GM12873 (cell line): ENCODE measurements around the gene IFIH1.

Experiments
- TF ChIP-seq, protein P1 (sequence below): IDR thresholded peaks from 2 replicates; pipeline ENCODE4 v1.5.1; 2012; ENCODE audit warnings: low read depth, mild to moderate bottlenecking, moderate library complexity, low read length, control low read depth; ENCODE audit not compliant: insufficient read depth; ENCODE audit errors: missing control alignments

IFIH1 gene

DNA sequence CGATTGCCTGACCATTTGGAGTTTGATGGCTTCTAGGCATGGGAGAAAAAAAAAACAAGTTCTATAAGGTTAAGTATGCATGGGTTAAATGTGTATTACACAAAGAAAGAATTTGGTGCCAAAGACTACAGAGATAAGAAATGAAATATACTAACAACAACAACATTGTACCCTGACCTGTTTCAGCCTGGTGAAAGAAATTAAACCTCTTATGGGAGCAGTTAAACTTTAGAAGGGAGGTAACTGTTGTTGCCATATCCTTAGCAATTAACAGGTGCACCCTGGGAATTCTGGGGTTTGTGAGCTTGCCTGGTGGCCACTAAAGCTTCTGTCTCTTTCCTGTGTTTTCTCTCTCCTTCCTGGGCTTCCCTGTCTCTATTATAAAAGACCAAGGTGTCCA is 6.5 kb upstream of the IFIH1 start:
- TF ChIP-seq, protein P1, sequence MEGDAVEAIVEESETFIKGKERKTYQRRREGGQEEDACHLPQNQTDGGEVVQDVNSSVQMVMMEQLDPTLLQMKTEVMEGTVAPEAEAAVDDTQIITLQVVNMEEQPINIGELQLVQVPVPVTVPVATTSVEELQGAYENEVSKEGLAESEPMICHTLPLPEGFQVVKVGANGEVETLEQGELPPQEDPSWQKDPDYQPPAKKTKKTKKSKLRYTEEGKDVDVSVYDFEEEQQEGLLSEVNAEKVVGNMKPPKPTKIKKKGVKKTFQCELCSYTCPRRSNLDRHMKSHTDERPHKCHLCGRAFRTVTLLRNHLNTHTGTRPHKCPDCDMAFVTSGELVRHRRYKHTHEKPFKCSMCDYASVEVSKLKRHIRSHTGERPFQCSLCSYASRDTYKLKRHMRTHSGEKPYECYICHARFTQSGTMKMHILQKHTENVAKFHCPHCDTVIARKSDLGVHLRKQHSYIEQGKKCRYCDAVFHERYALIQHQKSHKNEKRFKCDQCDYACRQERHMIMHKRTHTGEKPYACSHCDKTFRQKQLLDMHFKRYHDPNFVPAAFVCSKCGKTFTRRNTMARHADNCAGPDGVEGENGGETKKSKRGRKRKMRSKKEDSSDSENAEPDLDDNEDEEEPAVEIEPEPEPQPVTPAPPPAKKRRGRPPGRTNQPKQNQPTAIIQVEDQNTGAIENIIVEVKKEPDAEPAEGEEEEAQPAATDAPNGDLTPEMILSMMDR = no peak

DNA sequence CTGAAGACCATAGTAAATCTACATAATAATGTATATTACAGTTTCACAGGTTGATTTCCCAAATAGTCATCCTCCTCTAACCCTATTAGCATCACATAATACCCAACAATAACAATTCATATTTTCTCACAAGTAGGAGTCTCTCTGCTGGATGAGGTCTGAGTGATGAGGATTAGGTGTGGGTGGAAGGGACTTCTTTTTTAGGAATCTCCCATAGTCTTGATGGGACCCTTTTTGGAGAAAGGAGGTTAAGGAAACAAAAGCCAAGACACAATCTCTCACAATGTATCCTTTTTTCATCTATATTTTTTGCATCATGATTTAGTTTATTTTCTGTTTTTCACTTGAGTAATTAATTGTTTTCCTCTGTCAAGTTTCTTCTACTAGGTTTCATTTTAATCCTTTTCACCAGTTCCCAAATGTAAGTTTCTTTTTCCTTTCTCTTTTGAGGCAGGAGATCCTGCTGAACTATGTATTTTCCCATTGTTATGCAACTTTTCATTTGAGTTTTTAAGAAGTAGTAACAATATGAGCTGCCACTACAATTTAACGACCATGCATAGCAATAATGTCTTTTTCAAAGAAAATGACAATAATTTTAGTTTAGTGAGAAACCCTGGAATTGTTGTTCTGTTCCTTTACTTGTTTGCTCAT is 2.5 kb upstream of the IFIH1 start:
- TF ChIP-seq, protein P1 = no peak

DNA sequence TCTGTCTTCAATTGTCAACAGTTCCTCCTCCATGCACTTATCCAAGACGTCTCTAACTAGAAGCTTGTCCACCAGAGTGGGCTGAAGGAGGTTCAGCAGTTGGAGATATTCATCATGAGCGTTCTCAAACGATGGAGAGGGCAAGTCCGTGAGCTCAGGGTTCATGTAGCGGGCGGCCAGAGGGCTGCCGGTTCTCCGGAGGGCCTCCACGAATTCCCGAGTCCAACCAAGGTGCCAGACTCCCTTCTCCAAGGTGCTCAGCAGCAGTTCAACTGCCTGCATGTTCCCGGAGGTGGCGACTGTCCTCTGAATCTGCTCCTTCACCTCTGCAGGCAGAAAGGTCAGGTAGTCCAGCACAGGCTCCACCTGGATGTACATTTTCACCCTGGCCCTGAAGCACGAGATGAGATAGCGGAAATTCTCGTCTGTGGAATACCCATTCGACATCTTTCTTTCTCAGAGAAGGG is 590 bp downstream of the IFIH1 start:
- TF ChIP-seq, protein P1 = no peak

DNA sequence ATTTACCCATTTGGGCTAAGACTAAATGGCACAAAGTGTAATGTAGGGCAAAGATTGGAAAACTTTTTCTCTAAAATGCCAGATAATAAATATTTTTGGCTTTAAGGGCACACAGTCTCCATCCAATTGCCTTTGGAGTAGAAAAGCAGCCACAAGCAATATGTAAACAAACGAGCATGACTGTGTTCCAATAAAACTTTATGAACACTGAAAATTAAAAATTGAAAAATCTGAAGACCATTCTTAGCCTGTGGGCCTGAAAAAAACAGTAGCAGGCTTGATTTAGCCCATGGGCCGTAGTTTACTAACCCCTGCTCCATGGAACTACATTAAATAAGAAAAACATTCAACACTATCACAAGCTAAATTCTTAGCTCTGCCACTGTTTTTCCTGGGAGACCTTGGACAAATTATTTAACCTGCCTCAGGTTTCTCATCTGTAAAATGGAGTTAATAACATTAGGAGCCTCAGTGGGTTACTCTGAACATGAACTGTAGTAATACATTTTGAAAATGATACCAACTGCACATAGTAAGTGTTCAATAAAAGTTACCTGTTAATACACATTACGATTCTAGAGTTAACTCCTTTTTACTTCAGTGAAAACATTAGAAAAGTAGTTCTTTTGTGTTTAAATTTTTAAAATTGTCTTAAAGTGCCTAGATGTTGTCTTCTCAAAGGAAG is 1.3 kb downstream of the IFIH1 start:
- TF ChIP-seq, protein P1 = no peak

DNA sequence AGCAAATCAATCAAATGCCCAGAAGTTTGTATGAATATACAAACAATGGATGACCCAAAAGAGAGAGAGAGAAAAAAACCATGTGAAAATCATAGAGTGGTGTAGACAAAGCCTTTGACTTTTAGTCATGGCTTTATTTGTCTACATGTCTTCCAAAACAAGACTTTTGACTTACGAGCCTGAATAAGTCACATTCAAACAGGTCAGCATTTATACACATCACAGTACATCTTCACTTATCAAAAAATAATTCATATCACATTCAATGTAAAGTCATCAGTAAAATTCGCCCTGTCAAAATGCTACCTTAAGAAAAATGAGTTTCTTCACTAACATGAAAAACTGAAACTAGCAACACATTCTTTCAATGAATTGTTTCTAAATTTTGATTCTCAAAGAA is 1.9 kb downstream of the IFIH1 start:
- TF ChIP-seq, protein P1 = no peak

DNA sequence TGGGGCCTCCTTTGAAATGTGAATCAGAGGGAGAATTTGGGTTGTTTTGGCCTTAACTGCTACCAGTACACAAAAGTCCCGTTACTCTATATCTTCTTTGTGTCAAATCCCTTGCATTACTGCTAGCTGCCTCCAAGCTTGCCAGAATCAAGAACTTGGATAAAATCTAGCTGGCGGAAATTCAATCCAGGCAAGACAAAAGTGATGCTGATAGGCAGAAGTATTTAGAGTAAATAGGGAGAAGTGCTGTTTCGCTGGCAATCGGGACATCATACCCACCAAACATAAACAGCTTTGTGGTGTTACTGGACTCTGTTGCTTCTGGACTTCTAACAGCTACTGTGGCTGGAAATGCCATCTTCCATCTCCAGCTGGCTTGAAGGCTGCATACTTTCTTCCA is 2.5 kb downstream of the IFIH1 start:
- TF ChIP-seq, protein P1 = no peak

DNA sequence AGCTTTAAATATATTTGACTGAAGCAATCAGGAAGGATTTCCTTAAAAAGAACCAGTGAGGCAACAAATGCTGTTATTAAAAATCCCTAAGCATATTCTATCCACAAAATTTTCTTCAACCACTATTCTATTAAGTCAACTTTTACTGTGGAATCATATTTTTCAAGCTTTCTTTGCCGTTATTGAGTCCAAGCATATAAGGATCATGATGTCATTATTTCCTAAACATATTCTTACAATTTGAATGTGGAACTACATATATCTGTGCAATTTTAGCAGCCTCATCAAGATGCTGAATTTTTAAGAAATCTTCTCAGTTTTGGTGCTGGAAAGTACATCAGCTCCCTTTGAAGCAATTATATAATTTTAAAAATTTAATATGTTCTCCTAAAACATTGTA is 5.6 kb downstream of the IFIH1 start:
- TF ChIP-seq, protein P1 = no peak
